Hematopoietic multipotent progenitor cell treated with erythropoietin and hydrocortisone succinate and interleukin-3 and kit ligand, for 6 days (in vitro differentiated cells): ENCODE measurements around the gene RMDN3.
A peak's percentile ranks its signal among the peaks of the same experiment; 100 is the strongest.

ENCODE experiments used
- DNase-seq: peaks from one replicate; pipeline ENCODE4 v3.0.0-alpha.2; 2015

RMDN3 gene

GRCh38 chr15:40693904-40694687 lies 61.0 kb downstream of the RMDN3 start:
- DNase-seq, result peak; percentile 11

- DNase-seq, result no peak
These were observed 63.3 kb downstream of the RMDN3 start for GRCh38 chr15:40691737-40692136.

GRCh38 chr15:40688932-40689799 lies 65.9 kb downstream of the RMDN3 start:
- DNase-seq, result no peak
